Kidney epithelial cell (primary cell): ENCODE measurements around the gene TOP1. TPM values are rescaled to one million over a fixed set of nuclear protein-coding genes. Genes with fewer than 3 reads are reported as not detected.
"Not testable (repeated sequence)": the region's sequence is repeated elsewhere in the genome, so short reads cannot be mapped to it uniquely, and the experiment has no call there.

Experiments used
- DNase-seq: peaks from one replicate; pipeline ENCODE4 v3.0.0-alpha.2; 2010; ENCODE audit warnings: low read depth
- H3K27me3 ChIP-seq: 2 replicates; pipeline ENCODE4 v1.6.0; 2011; ENCODE audit warnings: low read length; ENCODE audit not compliant: control insufficient read depth, insufficient read depth
- H3K36me3 ChIP-seq: 2 replicates; pipeline ENCODE4 v1.5.1; 2011; ENCODE audit warnings: low read length; ENCODE audit not compliant: control insufficient read depth, insufficient read depth
- H3K4me3 ChIP-seq: 2 replicates; pipeline ENCODE4 v1.5.1; 2011; ENCODE audit warnings: low read depth, mild to moderate bottlenecking, control low read depth, low read length
- CTCF ChIP-seq: IDR thresholded peaks from 2 replicates; pipeline ENCODE4 v1.5.1; 2011; ENCODE audit warnings: mild to moderate bottlenecking, moderate library complexity, low read length, control low read depth, inconsistent platforms; ENCODE audit not compliant: insufficient read depth, poor library complexity, severe bottlenecking
- total RNA-seq: library from RNA; depleted of rRNA; stranded (reverse); fragments of >200 nt; gene quantifications from 2 replicates; pipeline ENCODE4 v1.2.3, GENCODE V29; 2015

The TOP1 gene
- total RNA-seq, 1 donor from 2014 or later = 38.0 TPM

- Histone ChIP-seq H3K27me3 (no peaks in the 10 kb centered on the region), H3K36me3 (no peaks in the 10 kb centered on the region), H3K4me3 (no peak overlapping the region)
- no peak for TF ChIP-seq CTCF
- DNase-seq = no peak
These were observed 27.1 kb upstream of the TOP1 start for GRCh38 chr20:41001497-41001896.

- no peak overlapping the region for H3K4me3 ChIP-seq
These were observed 25.8 kb upstream of the TOP1 start for GRCh38 chr20:41002842-41003142.

GRCh38 chr20:41003143-41003935 lies 25.3 kb upstream of the TOP1 start:
- Histone ChIP-seq H3K27me3 (no peaks in the 10 kb centered on the region), H3K4me3 (peak overlapping the region; percentile 17), H3K36me3 (no peaks in the 10 kb centered on the region)
- TF ChIP-seq CTCF = no peak
- peak; percentile 97 for DNase-seq

More at GRCh38 chr20:41002842-41003142, 25.8 kb upstream of the TOP1 start:
- Histone ChIP-seq H3K36me3 (no peaks in the 10 kb centered on the region), H3K27me3 (no peaks in the 10 kb centered on the region)
- DNase-seq = no peak
- no peak for TF ChIP-seq CTCF

GRCh38 chr20:41003936-41004294 lies 24.7 kb upstream of the TOP1 start:
- not testable (repeated sequence) for DNase-seq, H3K36me3 ChIP-seq, H3K4me3 ChIP-seq, H3K27me3 ChIP-seq

GRCh38 chr20:41004531-41005360 lies 23.9 kb upstream of the TOP1 start:
- no peak for TF ChIP-seq CTCF
- no peak overlapping the region for H3K4me3 ChIP-seq
- H3K27me3 ChIP-seq = no peaks in the 10 kb centered on the region
- H3K36me3 ChIP-seq = no peaks in the 10 kb centered on the region
- DNase-seq = no peak

- DNase-seq = peak; percentile 66
- Histone ChIP-seq H3K4me3 (no peak overlapping the region), H3K36me3 (no peaks in the 10 kb centered on the region), H3K27me3 (no peaks in the 10 kb centered on the region)
- TF ChIP-seq CTCF = no peak
These were observed 23.3 kb upstream of the TOP1 start for GRCh38 chr20:41005361-41005729.
